ENCODE results near the gene RPTN. TPM values are rescaled to one million over a fixed set of nuclear protein-coding genes. Genes with fewer than 3 reads are reported as not detected.
A peak's percentile ranks its signal among the peaks of the same experiment; 100 is the strongest.

Gene RPTN
- total RNA-seq, 1 experiment from 2014 or later, result not detected

- BruUV-seq (replicated peaks), result no TSS peak
- Histone ChIP-seq H3K27me3 (ENCODE audit: control insufficient read depth, insufficient read depth, low read length) (no peaks in the 10 kb centered on the region), H3K9me3 (ENCODE audit: control insufficient read depth, insufficient read depth, low read depth, low read length) (no peaks in the 10 kb centered on the region), H3K27ac (ENCODE audit: low read length) (no peak overlapping the region), H3K36me3 (ENCODE audit: control insufficient read depth, insufficient read depth, low read length) (no peaks in the 10 kb centered on the region), H3K4me3 (ENCODE audit: low read depth in 2 of 2, low read length in 2 of 2) (no peak overlapping the region), H3K4me1 (ENCODE audit: control insufficient read depth, insufficient read depth, low read length) (peaks cover 3% of the 10 kb centered on the region; the same call in 1 of the 2 replicates)
- ChIA-PET POLR2A (no interaction called here), CTCF (interaction anchor here (3.5 to 4.0 kb wide), 2 partner anchors 133 to 272 kb away, joined by 14 to 30 read pairs; no protein-coding TSS in a partner anchor)
- in situ Hi-C loops (cut with HindIII; ENCODE audit: low pct_unique_long_range_greater_than_20kb, low sequenced_read_pairs), result no loop called here
- intact Hi-C loops (cut with micrococcal nuclease; ENCODE audit: unreplicated experiment), result loop anchor here (10.0 kb wide), 1 partner anchor 252 kb away; no protein-coding TSS in a partner anchor
- ATAC-seq (no peak), DNase-seq (ENCODE audit: low read depth, low spot score) (no peak)
- TF ChIP-seq TCF7L2 (IDR thresholded peaks at IDR 0.05; ENCODE audit: low read depth, low read length) (no peak), SIN3A (IDR thresholded peaks at IDR 0.05; ENCODE audit: borderline replicate concordance, insufficient read depth, low read depth, low read length) (no peak), REST (IDR thresholded peaks at IDR 0.05; ENCODE audit: insufficient read depth in 1 of 2, low read depth in 2 of 2, low read length in 1 of 2) (no peak), POLR2AphosphoS5 (IDR thresholded peaks at IDR 0.05; ENCODE audit: low read depth, low read length) (no peak)
- TF ChIP-seq, protein P1, sequence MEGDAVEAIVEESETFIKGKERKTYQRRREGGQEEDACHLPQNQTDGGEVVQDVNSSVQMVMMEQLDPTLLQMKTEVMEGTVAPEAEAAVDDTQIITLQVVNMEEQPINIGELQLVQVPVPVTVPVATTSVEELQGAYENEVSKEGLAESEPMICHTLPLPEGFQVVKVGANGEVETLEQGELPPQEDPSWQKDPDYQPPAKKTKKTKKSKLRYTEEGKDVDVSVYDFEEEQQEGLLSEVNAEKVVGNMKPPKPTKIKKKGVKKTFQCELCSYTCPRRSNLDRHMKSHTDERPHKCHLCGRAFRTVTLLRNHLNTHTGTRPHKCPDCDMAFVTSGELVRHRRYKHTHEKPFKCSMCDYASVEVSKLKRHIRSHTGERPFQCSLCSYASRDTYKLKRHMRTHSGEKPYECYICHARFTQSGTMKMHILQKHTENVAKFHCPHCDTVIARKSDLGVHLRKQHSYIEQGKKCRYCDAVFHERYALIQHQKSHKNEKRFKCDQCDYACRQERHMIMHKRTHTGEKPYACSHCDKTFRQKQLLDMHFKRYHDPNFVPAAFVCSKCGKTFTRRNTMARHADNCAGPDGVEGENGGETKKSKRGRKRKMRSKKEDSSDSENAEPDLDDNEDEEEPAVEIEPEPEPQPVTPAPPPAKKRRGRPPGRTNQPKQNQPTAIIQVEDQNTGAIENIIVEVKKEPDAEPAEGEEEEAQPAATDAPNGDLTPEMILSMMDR (IDR thresholded peaks at IDR 0.05), result no peak
Observed at GRCh38 chr1:152186556-152187285, 27.7 kb upstream of the RPTN start.

GRCh38 chr1:152185544-152186391 lies 26.7 kb upstream of the RPTN start:
- no peak for TF ChIP-seq SIN3A (IDR thresholded peaks at IDR 0.05; ENCODE audit: borderline replicate concordance, insufficient read depth, low read depth, low read length)
- TF ChIP-seq, protein P1 (IDR thresholded peaks at IDR 0.05), result peak; percentile 86
- no peak for TF ChIP-seq TCF7L2 (IDR thresholded peaks at IDR 0.05; ENCODE audit: low read depth, low read length)
- peak; percentile 73 for ATAC-seq
- DNase-seq (ENCODE audit: low read depth, low spot score), result no peak
- H3K4me1 ChIP-seq (ENCODE audit: control insufficient read depth, insufficient read depth, low read length), result peaks cover 3% of the 10 kb centered on the region; the same call in 1 of the 2 replicates
- no peak overlapping the region for H3K27ac ChIP-seq (ENCODE audit: low read length)
- ChIA-PET POLR2A (no interaction called here), CTCF (interaction anchor here (0.5 to 4.0 kb wide), 7 partner anchors 44 to 1758 kb away, joined by 3 to 30 read pairs (median 4); no protein-coding TSS in a partner anchor)
- H3K9me3 ChIP-seq (ENCODE audit: control insufficient read depth, insufficient read depth, low read depth, low read length), result no peaks in the 10 kb centered on the region
- H3K27me3 ChIP-seq (ENCODE audit: control insufficient read depth, insufficient read depth, low read length), result no peaks in the 10 kb centered on the region
- no peak overlapping the region for H3K4me3 ChIP-seq (ENCODE audit: low read depth in 2 of 2, low read length in 2 of 2)
- intact Hi-C loops (cut with micrococcal nuclease; ENCODE audit: unreplicated experiment) (loop anchor here (1.0 to 10.0 kb wide), 3 partner anchors 43 to 251 kb away; no protein-coding TSS in a partner anchor), in situ Hi-C loops (cut with HindIII; ENCODE audit: low pct_unique_long_range_greater_than_20kb, low sequenced_read_pairs) (no loop called here)
- no TSS peak for BruUV-seq (replicated peaks)
- no peaks in the 10 kb centered on the region for H3K36me3 ChIP-seq (ENCODE audit: control insufficient read depth, insufficient read depth, low read length)
